Suprapubic skin (tissue), 3 donors: ENCODE measurements around the gene CMSS1.

Source experiments
- EP300 ChIP-seq: sonication (generic); formaldehyde crosslinking; IDR thresholded peaks from one replicate; pipeline ENCODE4 v1.6.1; 2017; ENCODE audit warnings: antibody characterized with exemption
- POLR2A ChIP-seq, 2 donors: fragments of 450-650 bp; IDR thresholded peaks; one replicate each; pipeline ENCODE4 v1.6.1; 2017; ENCODE audit warnings: antibody characterized with exemption in 2 of 2, mild to moderate bottlenecking in 2 of 2, moderate library complexity in 2 of 2
- TF ChIP-seq, protein P1 (sequence below), 2 donors: fragments of 200-600 bp in 1 of 2; fragments of 450-650 bp in 1 of 2; sonication (generic) in 1 of 2; IDR thresholded peaks; one replicate each; pipeline ENCODE4 v1.5.1; 2016 to 2019; ENCODE audit warnings: antibody characterized with exemption in 2 of 2, mild to moderate bottlenecking in 1 of 2, moderate library complexity in 1 of 2

DNA sequence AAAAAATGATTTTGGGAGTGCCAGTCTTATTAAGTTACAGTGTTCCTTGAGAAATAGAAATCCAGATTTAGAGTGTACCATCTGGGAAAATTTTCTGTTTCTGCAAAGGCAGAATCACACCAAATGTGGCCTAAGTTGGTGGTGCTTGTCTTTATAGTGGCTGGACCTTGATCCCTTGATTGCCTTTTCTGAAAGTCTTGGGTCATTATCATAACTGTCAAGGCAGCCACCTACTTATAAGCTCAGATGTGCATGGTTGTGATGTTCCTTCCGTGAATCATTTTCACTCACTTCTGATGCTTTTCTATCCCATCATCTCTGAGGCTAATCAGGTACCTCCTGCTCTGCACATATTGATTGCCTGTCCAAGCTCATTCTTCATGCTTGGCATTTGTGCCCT is 20.1 kb downstream of the CMSS1 start:
- TF ChIP-seq EP300, result no peak
- no peak for TF ChIP-seq POLR2A (IDR thresholded peaks at IDR 0.05)
- TF ChIP-seq, protein P1, sequence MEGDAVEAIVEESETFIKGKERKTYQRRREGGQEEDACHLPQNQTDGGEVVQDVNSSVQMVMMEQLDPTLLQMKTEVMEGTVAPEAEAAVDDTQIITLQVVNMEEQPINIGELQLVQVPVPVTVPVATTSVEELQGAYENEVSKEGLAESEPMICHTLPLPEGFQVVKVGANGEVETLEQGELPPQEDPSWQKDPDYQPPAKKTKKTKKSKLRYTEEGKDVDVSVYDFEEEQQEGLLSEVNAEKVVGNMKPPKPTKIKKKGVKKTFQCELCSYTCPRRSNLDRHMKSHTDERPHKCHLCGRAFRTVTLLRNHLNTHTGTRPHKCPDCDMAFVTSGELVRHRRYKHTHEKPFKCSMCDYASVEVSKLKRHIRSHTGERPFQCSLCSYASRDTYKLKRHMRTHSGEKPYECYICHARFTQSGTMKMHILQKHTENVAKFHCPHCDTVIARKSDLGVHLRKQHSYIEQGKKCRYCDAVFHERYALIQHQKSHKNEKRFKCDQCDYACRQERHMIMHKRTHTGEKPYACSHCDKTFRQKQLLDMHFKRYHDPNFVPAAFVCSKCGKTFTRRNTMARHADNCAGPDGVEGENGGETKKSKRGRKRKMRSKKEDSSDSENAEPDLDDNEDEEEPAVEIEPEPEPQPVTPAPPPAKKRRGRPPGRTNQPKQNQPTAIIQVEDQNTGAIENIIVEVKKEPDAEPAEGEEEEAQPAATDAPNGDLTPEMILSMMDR (IDR thresholded peaks at IDR 0.05), result no peak
